ENCODE results near the gene CELSR1.
"Not testable (repeated sequence)": the region's sequence is repeated elsewhere in the genome, so short reads cannot be mapped to it uniquely, and the experiment has no call there.

Gene CELSR1

DNA sequence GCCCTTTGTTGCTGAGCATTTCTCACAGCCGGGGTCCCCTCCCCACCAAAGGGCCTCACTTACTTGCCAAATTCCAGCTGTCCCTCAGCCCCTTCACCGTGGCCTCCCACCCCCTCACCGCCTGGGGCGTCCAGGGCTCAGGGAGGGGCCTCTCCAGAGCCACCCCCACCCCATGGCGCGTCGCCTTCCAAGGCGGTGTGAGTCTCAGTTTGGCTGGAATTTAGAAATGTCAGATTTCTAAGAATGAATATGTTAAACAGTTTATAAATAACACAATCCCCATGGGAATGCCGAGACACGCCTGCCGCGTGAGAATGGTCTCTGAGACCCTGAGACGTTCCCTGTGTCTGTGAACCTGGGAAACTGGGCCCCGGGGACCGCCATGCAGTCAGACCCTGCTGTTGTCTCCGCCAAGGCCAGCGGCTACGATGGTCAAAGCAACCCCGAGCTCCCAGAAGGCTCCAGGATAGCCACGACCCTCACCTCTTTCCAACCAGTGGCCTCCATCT, 28.9 kb downstream of the CELSR1 start:
- no peak overlapping the region for H3K4me3 ChIP-seq (ENCODE audit: low read depth, low read length)
- TF ChIP-seq, protein P1, sequence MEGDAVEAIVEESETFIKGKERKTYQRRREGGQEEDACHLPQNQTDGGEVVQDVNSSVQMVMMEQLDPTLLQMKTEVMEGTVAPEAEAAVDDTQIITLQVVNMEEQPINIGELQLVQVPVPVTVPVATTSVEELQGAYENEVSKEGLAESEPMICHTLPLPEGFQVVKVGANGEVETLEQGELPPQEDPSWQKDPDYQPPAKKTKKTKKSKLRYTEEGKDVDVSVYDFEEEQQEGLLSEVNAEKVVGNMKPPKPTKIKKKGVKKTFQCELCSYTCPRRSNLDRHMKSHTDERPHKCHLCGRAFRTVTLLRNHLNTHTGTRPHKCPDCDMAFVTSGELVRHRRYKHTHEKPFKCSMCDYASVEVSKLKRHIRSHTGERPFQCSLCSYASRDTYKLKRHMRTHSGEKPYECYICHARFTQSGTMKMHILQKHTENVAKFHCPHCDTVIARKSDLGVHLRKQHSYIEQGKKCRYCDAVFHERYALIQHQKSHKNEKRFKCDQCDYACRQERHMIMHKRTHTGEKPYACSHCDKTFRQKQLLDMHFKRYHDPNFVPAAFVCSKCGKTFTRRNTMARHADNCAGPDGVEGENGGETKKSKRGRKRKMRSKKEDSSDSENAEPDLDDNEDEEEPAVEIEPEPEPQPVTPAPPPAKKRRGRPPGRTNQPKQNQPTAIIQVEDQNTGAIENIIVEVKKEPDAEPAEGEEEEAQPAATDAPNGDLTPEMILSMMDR (IDR thresholded peaks at IDR 0.05; ENCODE audit: borderline replicate concordance, insufficient read depth, low read depth, low read length) = no peak

DNA sequence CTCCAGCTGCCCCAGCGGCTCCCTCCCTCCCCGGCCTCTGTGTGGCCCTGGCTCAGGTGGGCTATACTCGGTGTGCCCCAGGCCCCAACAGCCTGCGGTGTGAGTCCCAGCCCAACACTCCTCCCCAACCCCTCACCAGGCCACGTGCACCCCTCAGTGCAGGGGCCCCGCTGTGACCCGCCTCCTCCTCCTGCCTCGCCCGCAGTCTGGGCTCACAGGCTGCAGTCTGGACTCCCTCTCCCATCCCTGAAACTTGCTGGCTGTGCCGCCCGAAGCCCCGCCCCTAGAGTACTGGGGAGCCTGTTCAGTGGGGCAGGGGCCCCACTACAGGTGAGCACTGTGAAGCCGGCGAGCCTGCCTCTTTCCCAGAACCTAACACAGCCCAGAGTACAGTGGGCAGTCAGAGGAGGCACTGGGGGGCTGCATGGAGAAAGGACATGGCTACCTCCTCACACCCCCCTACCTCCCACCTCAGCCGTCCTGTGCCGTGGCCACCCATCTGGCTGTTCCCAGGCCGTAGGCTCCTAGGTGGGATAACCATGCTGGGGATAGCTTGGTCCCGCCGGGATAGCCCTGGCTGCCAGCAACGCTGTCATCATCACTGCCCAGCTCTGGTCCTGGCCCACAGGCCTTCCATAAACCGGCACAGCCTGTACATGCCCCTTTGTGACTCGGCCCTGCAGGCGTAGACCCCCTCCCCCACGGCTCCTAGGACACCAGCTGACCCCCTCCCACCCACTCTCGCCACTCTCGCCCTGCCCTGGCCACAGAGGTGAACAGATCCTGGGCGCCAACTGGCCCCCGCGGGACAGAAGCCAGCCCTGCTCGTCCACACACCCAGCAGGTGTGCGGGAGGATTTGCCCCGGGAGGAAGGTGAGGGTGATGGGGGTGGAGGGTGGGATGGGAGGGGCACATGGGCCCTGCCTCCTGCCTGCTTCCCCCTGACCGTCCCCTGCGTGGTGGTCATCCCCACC, 29.7 kb downstream of the CELSR1 start:
- H3K4me3 ChIP-seq (ENCODE audit: low read depth, low read length) = no peak overlapping the region
- TF ChIP-seq, protein P1 (IDR thresholded peaks at IDR 0.05; ENCODE audit: borderline replicate concordance, insufficient read depth, low read depth, low read length) = no peak

DNA sequence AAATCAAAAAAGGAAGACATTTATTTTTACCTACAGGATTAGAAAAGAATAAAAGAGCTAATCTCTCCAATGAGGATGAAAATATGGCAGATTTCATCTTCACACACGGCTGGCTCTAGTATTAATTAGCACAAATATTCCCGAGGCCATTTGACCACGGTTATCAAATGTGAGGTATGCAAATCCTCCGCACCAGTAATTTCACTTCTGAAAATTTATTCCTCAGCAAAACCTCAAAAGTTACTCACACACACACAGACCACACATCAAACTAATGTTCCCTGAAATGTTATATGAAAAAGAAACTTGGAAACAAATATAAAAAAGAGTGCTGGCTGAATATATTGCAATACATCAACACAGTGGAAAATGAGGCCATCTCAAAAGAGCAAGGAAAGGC, 32.8 kb downstream of the CELSR1 start:
- TF ChIP-seq, protein P1 (IDR thresholded peaks at IDR 0.05; ENCODE audit: borderline replicate concordance, insufficient read depth, low read depth, low read length) = no peak
- no peak overlapping the region for H3K4me3 ChIP-seq (ENCODE audit: low read depth, low read length)

DNA sequence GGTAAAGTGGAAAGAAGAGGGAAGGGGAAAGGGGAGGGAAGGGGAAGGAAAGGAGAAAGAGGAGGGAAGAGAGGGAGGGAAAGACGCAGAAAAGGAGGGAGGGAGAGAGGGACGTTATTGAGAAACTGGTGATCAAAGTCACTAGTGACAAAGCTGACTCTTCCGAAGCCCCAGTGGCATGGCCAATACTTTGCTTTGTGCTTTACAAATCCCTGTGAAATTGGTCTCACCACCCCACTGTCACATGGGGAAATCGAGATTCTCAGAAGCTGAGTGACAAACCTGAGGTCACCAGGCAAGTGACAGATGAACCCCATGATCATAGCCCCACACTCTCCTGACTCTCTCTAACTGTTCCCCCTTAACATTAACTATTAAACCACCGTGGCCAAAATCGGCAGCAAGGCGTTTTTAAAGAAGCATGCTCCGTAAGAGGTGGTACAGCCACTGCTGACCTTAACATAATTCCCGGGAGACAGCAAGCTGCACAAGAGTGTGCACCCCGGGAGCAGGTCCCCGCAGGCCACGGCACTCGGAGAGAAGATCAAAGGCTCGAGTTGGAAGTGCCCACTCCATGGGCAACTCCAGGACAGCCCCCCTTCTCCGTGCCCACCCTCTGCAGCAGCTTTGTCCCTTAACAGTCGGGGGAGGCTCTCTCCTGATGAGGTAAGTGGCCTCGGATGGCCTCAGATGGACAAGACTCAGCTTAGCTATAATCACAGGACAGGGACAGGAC, 34.8 kb downstream of the CELSR1 start:
- TF ChIP-seq, protein P1 (IDR thresholded peaks at IDR 0.05; ENCODE audit: borderline replicate concordance, insufficient read depth, low read depth, low read length) = no peak
- no peak overlapping the region for H3K4me3 ChIP-seq (ENCODE audit: low read depth, low read length)

DNA sequence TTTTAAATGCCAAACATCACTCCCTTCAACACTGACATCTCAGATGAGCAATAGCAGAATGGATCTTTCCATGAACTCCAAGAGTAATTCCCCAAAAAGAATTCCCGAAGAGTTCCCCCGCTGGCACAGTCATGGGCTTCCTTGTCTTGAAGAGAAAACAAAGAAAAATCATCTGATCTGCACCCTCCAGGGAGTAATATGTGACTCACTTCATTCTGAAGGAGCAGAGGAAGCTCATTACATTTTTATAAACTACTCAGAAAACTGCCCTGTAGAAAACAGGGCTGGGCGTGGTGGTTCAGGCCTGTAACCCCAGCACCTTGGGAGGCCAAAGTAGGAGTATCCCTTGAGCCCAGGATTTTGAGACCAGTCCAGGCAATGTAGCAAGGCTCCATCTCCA, 35.7 kb downstream of the CELSR1 start:
- TF ChIP-seq, protein P1 (IDR thresholded peaks at IDR 0.05; ENCODE audit: borderline replicate concordance, insufficient read depth, low read depth, low read length) = no peak
- no peak overlapping the region for H3K4me3 ChIP-seq (ENCODE audit: low read depth, low read length)

DNA sequence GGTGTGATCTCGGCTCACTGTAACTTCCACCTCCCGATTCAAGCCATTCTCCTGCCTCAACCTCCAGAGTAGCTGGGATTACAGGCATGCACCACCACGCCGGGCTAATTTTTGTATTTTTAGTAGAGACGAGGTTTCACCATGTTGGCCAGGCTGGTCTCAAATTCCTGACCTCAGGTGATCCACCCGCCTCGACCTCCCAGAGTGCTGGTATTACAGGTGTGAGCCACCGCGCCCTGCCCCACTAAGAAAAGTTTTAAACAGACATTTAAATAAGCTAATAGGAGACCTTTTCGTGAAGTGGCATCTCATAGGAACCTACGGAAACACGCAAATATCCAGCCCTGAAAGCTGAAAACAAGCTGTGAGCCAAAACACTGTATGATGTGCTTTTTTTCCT, 36.2 kb downstream of the CELSR1 start:
- H3K4me3 ChIP-seq (ENCODE audit: low read depth, low read length) = not testable (repeated sequence)

DNA sequence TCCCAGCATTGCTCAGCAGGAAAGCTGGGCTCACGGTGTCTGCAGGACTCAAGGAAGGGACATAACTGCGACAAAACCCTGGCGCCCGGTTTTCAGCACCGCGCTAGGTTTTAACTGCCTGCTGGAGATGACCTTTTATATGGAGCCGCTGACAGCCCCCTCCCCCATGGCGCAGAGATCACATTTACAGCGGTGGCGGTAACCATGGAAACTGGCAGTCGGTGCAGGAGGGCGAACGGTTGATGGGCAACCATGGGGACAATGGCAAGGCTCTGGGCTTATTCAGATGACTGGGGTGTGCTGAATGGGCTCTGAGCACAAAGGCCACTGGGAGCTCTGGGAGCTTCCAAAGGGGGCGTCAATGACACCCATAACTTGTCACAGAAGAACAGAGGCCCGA, 37.2 kb downstream of the CELSR1 start:
- TF ChIP-seq, protein P1 (IDR thresholded peaks at IDR 0.05; ENCODE audit: borderline replicate concordance, insufficient read depth, low read depth, low read length) = no peak

More for the DNA sequence above, 37.2 kb downstream of the CELSR1 start:
- H3K4me3 ChIP-seq (ENCODE audit: low read depth, low read length) = no peak overlapping the region
